Activated CD8-positive, alpha-beta memory T cell treated with anti-CD3 and anti-CD28 coated beads for 24 hours (primary cell): Measurements from ENCODE around the gene CEBPG.

Source experiments
- DNase-seq: peaks from one replicate; pipeline ENCODE4 v3.0.0-alpha.2; 2020

Gene CEBPG

GRCh38 chr19:33407140-33407551 is 33.6 kb downstream of the CEBPG start:
- DNase-seq, result no peak

- DNase-seq, result no peak
These were observed 34.2 kb downstream of the CEBPG start for GRCh38 chr19:33407716-33408115.

- DNase-seq, result no peak
These were observed 34.6 kb downstream of the CEBPG start for GRCh38 chr19:33408116-33408515.

GRCh38 chr19:33408538-33409434 is 35.3 kb downstream of the CEBPG start:
- DNase-seq, result no peak

GRCh38 chr19:33409906-33410685 is 36.6 kb downstream of the CEBPG start:
- DNase-seq, result no peak

GRCh38 chr19:33410915-33411401 is 37.4 kb downstream of the CEBPG start:
- no peak for DNase-seq

GRCh38 chr19:33411621-33412180 is 38.2 kb downstream of the CEBPG start:
- DNase-seq, result no peak

GRCh38 chr19:33412601-33413425 is 39.3 kb downstream of the CEBPG start:
- DNase-seq, result no peak

- no peak for DNase-seq
These were observed 39.9 kb downstream of the CEBPG start for GRCh38 chr19:33413426-33413725.

- DNase-seq, result no peak
These were observed 40.6 kb downstream of the CEBPG start for GRCh38 chr19:33413868-33414666.

GRCh38 chr19:33414667-33415605 is 41.4 kb downstream of the CEBPG start:
- DNase-seq, result no peak

GRCh38 chr19:33416307-33417215 is 43.1 kb downstream of the CEBPG start:
- peak; percentile 82 for DNase-seq

- no peak for DNase-seq
These were observed 44.2 kb downstream of the CEBPG start for GRCh38 chr19:33417751-33418150.

- no peak for DNase-seq
These were observed 45.0 kb downstream of the CEBPG start for GRCh38 chr19:33418461-33418860.

GRCh38 chr19:33418871-33419787 is 45.6 kb downstream of the CEBPG start:
- DNase-seq, result no peak

- DNase-seq, result no peak
These were observed 46.2 kb downstream of the CEBPG start for GRCh38 chr19:33419788-33420130.

- DNase-seq, result no peak
These were observed 47.3 kb downstream of the CEBPG start for GRCh38 chr19:33420821-33421220.

- DNase-seq, result no peak
These were observed 47.9 kb downstream of the CEBPG start for GRCh38 chr19:33421368-33421767.
